ENCODE results near the gene MPIG6B. TPM values are rescaled to one million over a fixed set of nuclear protein-coding genes. Genes with fewer than 3 reads are reported as not detected.

The MPIG6B gene
- total RNA-seq, 1 experiment from 2014 or later: not detected

GRCh38 chr6:31677955-31678354 lies 45.2 kb upstream of the MPIG6B start:
- Histone ChIP-seq H2BK12ac (ENCODE audit: insufficient read length, low read depth, low read length) (no peak overlapping the region), H3K79me1 (ENCODE audit: insufficient read depth, low read depth, low read length, poor library complexity, severe bottlenecking) (no peaks in the 10 kb centered on the region), H3K27me3 (ENCODE audit: insufficient read depth, low read length) (no peaks in the 10 kb centered on the region; the same call in 1 of the 2 replicates), H3K9ac (ENCODE audit: extremely low read depth, insufficient read length, low read length) (no peak overlapping the region), H2BK15ac (ENCODE audit: low read depth, low read length) (no peak overlapping the region), H2BK20ac (ENCODE audit: low read depth, low read length, poor library complexity, severe bottlenecking) (no peak overlapping the region), H4K8ac (replicated peaks; ENCODE audit: insufficient read length, low read depth, low read length) (no peak overlapping the region), H3K79me2 (ENCODE audit: insufficient read depth, low read length) (no peaks in the 10 kb centered on the region), H2BK120ac (ENCODE audit: low read depth, low read length, poor library complexity, severe bottlenecking) (no peak overlapping the region), H2AFZ (ENCODE audit: low read length) (no peak overlapping the region), H4K91ac (ENCODE audit: insufficient read length, low read depth, low read length) (no peak overlapping the region), H3K23me2 (ENCODE audit: insufficient read length, low read depth, low read length, poor library complexity, severe bottlenecking) (peaks cover 12% of the 10 kb centered on the region), H4K5ac (ENCODE audit: insufficient read length, low read depth, low read length) (no peak overlapping the region), H3T11ph (ENCODE audit: low read length) (no peak overlapping the region), H3K9me3 (ENCODE audit: control insufficient read depth, low read depth, low read length) (no peaks in the 10 kb centered on the region), H2AK5ac (ENCODE audit: insufficient read length, low read length) (no peak overlapping the region), H3K4me2 (ENCODE audit: insufficient read depth, insufficient read length, low read length) (no peak overlapping the region), H3K4me1 (ENCODE audit: insufficient read depth, low read length) (no peaks in the 10 kb centered on the region), H3K23ac (ENCODE audit: insufficient read length, low read depth, low read length) (no peak overlapping the region), H4K20me1 (ENCODE audit: control insufficient read depth, insufficient read depth, insufficient read length) (no peaks in the 10 kb centered on the region), H3K14ac (ENCODE audit: insufficient read depth, low read length) (no peak overlapping the region), H3K27ac (ENCODE audit: insufficient read length, low read depth, low read length) (no peak overlapping the region), H3K18ac (ENCODE audit: insufficient read length, low read depth, low read length) (no peak overlapping the region), H2BK5ac (ENCODE audit: insufficient read length, low read length) (no peak overlapping the region), H3K56ac (ENCODE audit: insufficient read length, low read depth, low read length) (no peak overlapping the region), H3K4ac (ENCODE audit: low read depth, low read length) (no peak overlapping the region)
- Mint-ChIP-seq H3K4me1 (peaks cover 12 to 17% of the 10 kb centered on the region in 2 experiments), H3K36me3 (ENCODE audit: insufficient read depth in 1 of 3, low read depth in 3 of 3) (peaks cover 2 to 10% (median 5%) of the 10 kb centered on the region in 3 experiments; a peak in 6 of 7 replicates), H3K27me3 (ENCODE audit: low read depth) (peaks cover 25% of the 10 kb centered on the region), H3K4me3 (no peak overlapping the region), H3K27ac (no peak overlapping the region), H3K9me3 (no peaks in the 10 kb centered on the region; a peak in 2 of 5 replicates)
- TF ChIP-seq CTCF (conservative IDR thresholded peaks at IDR 0.05): no peak
- DNase-seq: no peak
- no CpG with 5 or more reads among the region's 8 CpGs for WGBS (ENCODE audit: extremely low coverage, insufficient read length, low lambda C conversion rate)
